B cell (primary cell): ENCODE results near the gene ANKFN1. TPM values are rescaled to one million over a fixed set of nuclear protein-coding genes. Genes with fewer than 3 reads are reported as not detected.

Source experiments
- ATAC-seq: fragments of 200-7000 bp; cut with Tn5 transposase; one replicate; pipeline ENCODE4 v1.10.0; 2021; ENCODE audit warnings: low read depth, mild to moderate bottlenecking, moderate number of reproducible peaks, moderate library complexity
- CTCF ChIA-PET: fragments of 350-600 bp; sonication (Branson Sonifier 250); formaldehyde crosslinking; loops from one replicate; lab custom pipeline; 2021; ENCODE audit warnings: antibody characterized with exemption, inconsistent platforms; lab: Charles Lee
- POLR2A ChIA-PET: fragments of 350-600 bp; sonication (Branson Sonifier 250); formaldehyde crosslinking; loops from one replicate; lab custom pipeline; 2021; ENCODE audit warnings: antibody characterized with exemption; lab: Charles Lee
- DNase-seq: peaks from one replicate; pipeline ENCODE4 v3.0.0; 2013
- H2AFZ ChIP-seq: 2 replicates; pipeline ENCODE4 v1.6.1; 2012; ENCODE audit warnings: mild to moderate bottlenecking, low read depth, low read length; ENCODE audit not compliant: insufficient read depth, poor library complexity, severe bottlenecking
- H3K27ac ChIP-seq, 2 donors: 1 replicate in 1 of 2; 2 replicates in 1 of 2; pipeline ENCODE4 v1.5.1; 2012 to 2013; ENCODE audit warnings: low read length in 2 of 2, mild to moderate bottlenecking in 2 of 2, moderate library complexity in 1 of 2
- H3K27me3 ChIP-seq, 4 experiments: fragments of 200-600 bp in 1 of 4; sonication (generic) in 1 of 4; replicated peaks in 1 of 4; 1 replicate in 2 of 4; 2 replicates in 2 of 4; pipeline versions ENCODE4 v1.6.1 to v1.7.0; 2013 to 2016; ENCODE audit warnings: low read length in 3 of 4, mild to moderate bottlenecking in 2 of 4, mixed read lengths in 1 of 4, moderate library complexity in 1 of 4; ENCODE audit not compliant: insufficient read depth in 4 of 4, control insufficient read depth in 3 of 4; ENCODE audit errors: control extremely low read depth in 1 of 4
- H3K36me3 ChIP-seq, 2 experiments: replicated peaks in 1 of 2; 1 replicate in 1 of 2; 2 replicates in 1 of 2; pipeline versions ENCODE4 v1.6.1 to v1.7.1; 2013; ENCODE audit warnings: low read length in 1 of 2; ENCODE audit not compliant: insufficient read depth in 2 of 2, control insufficient read depth in 1 of 2; ENCODE audit errors: control extremely low read depth in 1 of 2, extremely low read depth in 1 of 2
- H3K4me1 ChIP-seq, 2 donors: fragments of 200-600 bp in 1 of 2; sonication (generic) in 1 of 2; 1 replicate in 1 of 2; 2 replicates in 1 of 2; pipeline versions ENCODE4 v1.5.1 to v1.6.1; 2013 to 2017; ENCODE audit warnings: low read length in 2 of 2; ENCODE audit not compliant: control insufficient read depth in 2 of 2, insufficient read depth in 2 of 2
- H3K4me2 ChIP-seq: replicated peaks from 2 replicates; pipeline ENCODE3; 2012; ENCODE audit warnings: mild to moderate bottlenecking, low read depth, low read length; ENCODE audit not compliant: poor library complexity, severe bottlenecking
- H3K4me3 ChIP-seq, 5 experiments: fragments of 200-600 bp in 1 of 5; sonication (generic) in 1 of 5; 1 replicate in 3 of 5; 2 replicates in 2 of 5; pipeline versions ENCODE4 v1.5.1 to v1.7.0; 2011 to 2016; ENCODE audit warnings: low read length in 4 of 5, mild to moderate bottlenecking in 4 of 5, low read depth in 2 of 5, control low read depth in 1 of 5, moderate library complexity in 1 of 5; ENCODE audit not compliant: insufficient read depth in 1 of 5; ENCODE audit errors: control extremely low read depth in 1 of 5, extremely low read depth in 1 of 5
- H3K79me2 ChIP-seq: fragments of 200-600 bp; sonication (generic); one replicate; pipeline ENCODE4 v1.6.0; 2016; ENCODE audit warnings: low read length; ENCODE audit not compliant: control insufficient read depth, insufficient read depth
- H3K9ac ChIP-seq: fragments of 200-600 bp; sonication (generic); 2 replicates; pipeline ENCODE4 v1.6.1; 2017; ENCODE audit warnings: mild to moderate bottlenecking, low read length, moderate library complexity
- H3K9me3 ChIP-seq, 3 donors: one replicate each; pipeline versions ENCODE4 v1.6.1 to v1.7.1; 2013; ENCODE audit warnings: low read length in 2 of 3; ENCODE audit not compliant: control insufficient read depth in 2 of 3, insufficient read depth in 1 of 3; ENCODE audit errors: control extremely low read depth in 1 of 3
- H4K20me1 ChIP-seq: 2 replicates; pipeline ENCODE4 v1.6.0; 2012; ENCODE audit warnings: mild to moderate bottlenecking, low read length; ENCODE audit not compliant: insufficient read depth, control insufficient read depth, poor library complexity, severe bottlenecking
- H3K27ac Mint-ChIP-seq: one replicate; pipeline ENCODE4 v1.8.0; 2021; ENCODE audit warnings: mixed read lengths
- H3K27me3 Mint-ChIP-seq: one replicate; pipeline ENCODE4 v1.8.0; 2021; ENCODE audit warnings: mixed read lengths
- H3K4me1 Mint-ChIP-seq: one replicate; pipeline ENCODE4 v1.8.0; 2021; ENCODE audit warnings: mixed read lengths
- H3K4me3 Mint-ChIP-seq: one replicate; pipeline ENCODE4 v1.8.0; 2021; ENCODE audit warnings: mixed read lengths
- H3K9me3 Mint-ChIP-seq: one replicate; pipeline ENCODE4 v1.8.0; 2022; ENCODE audit warnings: mixed read lengths; ENCODE audit not compliant: insufficient read depth
- CTCF ChIP-seq: fragments of 200-600 bp; IDR thresholded peaks from one replicate; pipeline ENCODE4 v1.8.0; 2022; ENCODE audit warnings: antibody characterized with exemption, mild to moderate bottlenecking
- EZH2 ChIP-seq: IDR thresholded peaks from 2 replicates; pipeline ENCODE4 v1.6.1; 2012; ENCODE audit warnings: borderline replicate concordance, low read depth, mild to moderate bottlenecking, moderate library complexity, low read length; ENCODE audit not compliant: insufficient read depth, poor library complexity, severe bottlenecking
- WGBS: methylation state at CpG from one replicate; pipeline ENCODE4 v1.1.5; 2013; ENCODE audit warnings: missing lambda C conversion rate; ENCODE audit not compliant: insufficient coverage; 5-methylcytosine and 5-hydroxymethylcytosine counted together
- intact Hi-C: fragments of 100-400 bp; cut with micrococcal nuclease; formaldehyde crosslinking; loops from one replicate; pipeline ENCODE4 v1.10.0; 2022
- polyA plus RNA-seq: library from polyadenylated mRNA; depleted of rRNA; stranded (reverse); fragments of >200 nt; gene quantifications from 2 replicates; pipeline ENCODE4 v1.2.3, GENCODE V29; 2012
- total RNA-seq, 2 donors: library from RNA; stranded (reverse); fragments of 120-200 nt in 1 of 2; gene quantifications; 1 replicate in 1 of 2; 2 replicates in 1 of 2; pipeline versions ENCODE4 v1.2.3 to v1.2.4, GENCODE V29; 2013 to 2022

The ANKFN1 gene
- total and polyA plus RNA-seq, 2 donors (not counting 1 experiment from before 2014, with no cell fraction given), result not detected

DNA sequence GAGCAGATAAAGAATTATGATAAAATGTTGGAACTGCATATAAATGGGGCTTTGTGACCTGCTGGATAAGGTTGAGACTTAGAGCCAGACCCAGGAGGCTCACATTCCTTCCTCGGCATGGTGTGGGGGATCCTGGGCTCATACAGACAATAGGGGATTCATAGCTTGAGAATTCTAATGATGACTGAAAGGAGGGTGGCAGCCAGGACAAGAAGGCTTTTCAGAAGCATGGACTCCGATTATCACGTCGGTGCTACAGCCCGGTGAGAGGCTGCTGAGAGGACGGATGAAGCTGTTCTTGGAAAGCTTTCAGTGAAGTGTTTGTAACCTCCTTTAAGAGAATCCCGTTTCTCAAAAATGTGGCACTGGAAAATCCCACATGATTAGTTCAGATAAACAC is 167.2 kb downstream of the ANKFN1 start:
- peaks cover 6% of the 10 kb centered on the region for H3K27me3 Mint-ChIP-seq
- no peak for ATAC-seq
- H3K4me1 ChIP-seq, result no peaks in the 10 kb centered on the region
- no peaks in the 10 kb centered on the region for H3K79me2 ChIP-seq
- no peak overlapping the region for H3K9ac ChIP-seq
- no peaks in the 10 kb centered on the region for H3K4me1 Mint-ChIP-seq
- no peaks in the 10 kb centered on the region for H3K27me3 ChIP-seq
- no peak overlapping the region for H3K4me3 ChIP-seq
- H3K4me3 Mint-ChIP-seq, result no peak overlapping the region
- intact Hi-C loops, result no loop called here
- ChIA-PET POLR2A (no interaction called here), CTCF (no interaction called here)
- H4K20me1 ChIP-seq, result no peaks in the 10 kb centered on the region
- no peaks in the 10 kb centered on the region for H3K36me3 ChIP-seq
- no peaks in the 10 kb centered on the region for H3K9me3 ChIP-seq
- no peaks in the 10 kb centered on the region for H3K9me3 Mint-ChIP-seq
- H3K27ac ChIP-seq, result no peak overlapping the region
- no peak overlapping the region for H3K4me2 ChIP-seq
- no peak for TF ChIP-seq EZH2
- TF ChIP-seq CTCF, result no peak
- WGBS, result 98% methylated on average over 7 of the region's 7 CpGs
- H3K27ac Mint-ChIP-seq, result no peak overlapping the region
- H2AFZ ChIP-seq, result no peak overlapping the region
- no peak for DNase-seq

GRCh38 chr17:56322991-56323390 is 169.7 kb downstream of the ANKFN1 start:
- H3K79me2 ChIP-seq, result no peaks in the 10 kb centered on the region
- Mint-ChIP-seq H3K27me3 (peaks cover 6% of the 10 kb centered on the region), H3K4me1 (no peaks in the 10 kb centered on the region), H3K9me3 (no peaks in the 10 kb centered on the region), H3K27ac (no peak overlapping the region), H3K4me3 (no peak overlapping the region)
- no peaks in the 10 kb centered on the region for H4K20me1 ChIP-seq
- H3K9me3 ChIP-seq, result no peaks in the 10 kb centered on the region
- intact Hi-C loops, result no loop called here
- ChIA-PET POLR2A (no interaction called here), CTCF (no interaction called here)
- H3K4me1 ChIP-seq, result no peaks in the 10 kb centered on the region
- no peak for DNase-seq
- no peak overlapping the region for H3K4me2 ChIP-seq
- WGBS, result no CpG with 5 or more reads among the region's 2 CpGs
- no peak for ATAC-seq
- H2AFZ ChIP-seq, result no peak overlapping the region
- no peaks in the 10 kb centered on the region for H3K27me3 ChIP-seq
- H3K4me3 ChIP-seq, result no peak overlapping the region
- no peak overlapping the region for H3K27ac ChIP-seq
- H3K9ac ChIP-seq, result no peak overlapping the region
- H3K36me3 ChIP-seq, result no peaks in the 10 kb centered on the region
- TF ChIP-seq CTCF (no peak), EZH2 (no peak)
